Fibroblast of lung (primary cell): Measurements from ENCODE around the gene NEK11. TPM values are rescaled to one million over a fixed set of nuclear protein-coding genes. Genes with fewer than 3 reads are reported as not detected.

Experiments used
- DNase-seq, 2 donors: peaks; one replicate each; pipeline versions ENCODE4 v3.0.0 to v3.0.0-alpha.2; 2010; ENCODE audit warnings: low read depth in 2 of 2
- H2AFZ ChIP-seq: 2 replicates; pipeline ENCODE4 v1.5.1; 2012; ENCODE audit warnings: low read length, control low read depth, inconsistent platforms
- H3K27ac ChIP-seq: 2 replicates; pipeline ENCODE4 v1.5.1; 2011; ENCODE audit warnings: low read length, control low read depth; ENCODE audit not compliant: insufficient read depth
- H3K27me3 ChIP-seq: 2 replicates; pipeline ENCODE4 v1.5.1; 2011; ENCODE audit warnings: mild to moderate bottlenecking, low read length; ENCODE audit not compliant: control insufficient read depth, insufficient read depth
- H3K36me3 ChIP-seq: 2 replicates; pipeline ENCODE4 v1.5.1; 2011; ENCODE audit warnings: low read length; ENCODE audit not compliant: control insufficient read depth, insufficient read depth
- H3K4me1 ChIP-seq: 2 replicates; pipeline ENCODE4 v1.5.1; 2011; ENCODE audit warnings: low read length; ENCODE audit not compliant: control insufficient read depth, insufficient read depth; ENCODE audit errors: extremely low read depth
- H3K4me2 ChIP-seq: 2 replicates; pipeline ENCODE4 v1.5.1; 2011; ENCODE audit warnings: low read length, control low read depth; ENCODE audit not compliant: insufficient read depth; ENCODE audit errors: extremely low read depth
- H3K4me3 ChIP-seq, 4 experiments: fragments of 200-600 bp in 1 of 4; sonication (generic) in 1 of 4; replicated peaks in 1 of 4; 2 replicates each; pipeline ENCODE4 v1.5.1; 2011 to 2016; ENCODE audit warnings: low read length in 4 of 4, low read depth in 3 of 4, mild to moderate bottlenecking in 3 of 4, control low read depth in 2 of 4, inconsistent platforms in 1 of 4, mixed read lengths in 1 of 4; ENCODE audit not compliant: insufficient read depth in 1 of 4; ENCODE audit errors: control extremely low read depth in 1 of 4
- H3K79me2 ChIP-seq: 2 replicates; pipeline ENCODE4 v1.5.1; 2012; ENCODE audit warnings: mild to moderate bottlenecking, low read length, inconsistent platforms; ENCODE audit not compliant: control insufficient read depth, insufficient read depth
- H3K9ac ChIP-seq: 2 replicates; pipeline ENCODE4 v1.5.1; 2011; ENCODE audit warnings: mild to moderate bottlenecking, low read length, control low read depth; ENCODE audit not compliant: insufficient read depth
- H3K9me3 ChIP-seq: 2 replicates; pipeline ENCODE4 v1.5.1; 2012; ENCODE audit warnings: low read depth, low read length; ENCODE audit not compliant: control insufficient read depth, insufficient read depth
- H4K20me1 ChIP-seq: 2 replicates; pipeline ENCODE4 v1.5.1; 2011; ENCODE audit warnings: low read length; ENCODE audit not compliant: control insufficient read depth, insufficient read depth; ENCODE audit errors: extremely low read depth
- EZH2 ChIP-seq: IDR thresholded peaks from 2 replicates; pipeline ENCODE4 v1.5.1; 2012; ENCODE audit warnings: low read length, control low read depth, mild to moderate bottlenecking; ENCODE audit errors: missing control alignments
- polyA plus RNA-seq, 2 donors: library from polyadenylated mRNA; depleted of rRNA in 1 of 2; stranded (reverse) in 1 of 2; unstranded in 1 of 2; fragments of >200 nt; gene quantifications; 2 replicates each; pipeline ENCODE4 v1.2.1, GENCODE V29; 2011 to 2012; ENCODE audit warnings: missing spikeins in 1 of 2
- total RNA-seq: library from RNA; depleted of rRNA; stranded (reverse); fragments of >200 nt; gene quantifications from 2 replicates; pipeline ENCODE4 v1.2.1, GENCODE V29; 2014
- TF ChIP-seq, protein P1 (sequence below), 2 donors: IDR thresholded peaks in 1 of 2; conservative IDR thresholded peaks in 1 of 2; 1 replicate in 1 of 2; 2 replicates in 1 of 2; pipeline ENCODE4 v1.5.1; 2011 to 2012; ENCODE audit warnings: low read length in 2 of 2, control low read depth in 1 of 2, inconsistent platforms in 1 of 2, low read depth in 1 of 2, mild to moderate bottlenecking in 1 of 2

Gene NEK11
- total and polyA plus RNA-seq, 2 donors (not counting 1 experiment from before 2014, with no cell fraction given), result 4.3 to 13.0 TPM

DNA sequence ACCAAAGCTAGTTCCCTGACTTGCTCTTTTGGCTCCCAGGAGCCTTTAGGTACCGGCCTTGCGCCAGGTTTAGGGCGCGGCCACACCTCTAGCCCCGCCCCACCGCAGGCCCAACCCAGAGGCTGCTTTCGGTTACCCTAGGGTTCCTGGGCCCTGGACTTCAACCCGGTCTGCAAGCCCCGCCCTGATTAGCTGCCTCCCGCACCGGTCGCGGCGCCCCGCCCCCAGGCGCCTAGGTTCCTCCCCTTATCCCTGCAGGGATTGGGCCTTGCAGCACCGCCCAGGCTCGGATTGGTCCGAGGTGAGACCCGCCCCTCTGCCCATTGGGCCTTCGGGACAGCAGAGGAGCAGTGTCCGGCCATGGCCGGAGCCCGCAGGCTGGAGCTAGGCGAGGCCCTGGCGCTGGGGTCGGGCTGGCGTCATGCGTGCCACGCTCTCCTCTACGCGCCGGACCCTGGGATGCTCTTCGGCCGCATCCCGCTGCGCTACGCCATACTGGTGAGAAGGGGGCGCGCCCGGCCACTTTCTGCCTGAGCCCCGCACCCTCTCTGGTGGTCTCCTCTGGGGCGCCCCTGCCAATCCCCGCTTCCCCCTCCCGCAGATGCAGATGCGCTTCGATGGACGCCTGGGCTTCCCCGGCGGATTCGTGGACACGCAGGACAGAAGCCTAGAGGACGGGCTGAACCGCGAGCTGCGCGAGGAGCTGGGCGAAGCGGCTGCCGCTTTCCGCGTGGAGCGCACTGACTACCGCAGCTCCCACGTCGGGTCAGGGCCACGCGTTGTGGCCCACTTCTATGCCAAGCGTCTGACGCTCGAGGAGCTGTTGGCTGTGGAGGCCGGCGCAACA, 355.0 kb downstream of the NEK11 start, which contains the start of gene NUDT16:
Gene NUDT16, plus strand, starts transcription at position 330 of the 847 bp plus-strand sequence. Its CDS starts 31 bp downstream, at position 361.
- peak within 1 kb of the TSS; percentile 95 for H3K27ac ChIP-seq
- peak within 1 kb of the TSS; percentile 93 for H3K9ac ChIP-seq
- peaks cover 5% of the 10 kb centered on the region for H3K79me2 ChIP-seq
- H2AFZ ChIP-seq, result peak within 1 kb of the TSS; percentile 81
- H3K27me3 ChIP-seq, result no peaks in the 10 kb centered on the region
- no peak for TF ChIP-seq EZH2
- TF ChIP-seq, protein P1, sequence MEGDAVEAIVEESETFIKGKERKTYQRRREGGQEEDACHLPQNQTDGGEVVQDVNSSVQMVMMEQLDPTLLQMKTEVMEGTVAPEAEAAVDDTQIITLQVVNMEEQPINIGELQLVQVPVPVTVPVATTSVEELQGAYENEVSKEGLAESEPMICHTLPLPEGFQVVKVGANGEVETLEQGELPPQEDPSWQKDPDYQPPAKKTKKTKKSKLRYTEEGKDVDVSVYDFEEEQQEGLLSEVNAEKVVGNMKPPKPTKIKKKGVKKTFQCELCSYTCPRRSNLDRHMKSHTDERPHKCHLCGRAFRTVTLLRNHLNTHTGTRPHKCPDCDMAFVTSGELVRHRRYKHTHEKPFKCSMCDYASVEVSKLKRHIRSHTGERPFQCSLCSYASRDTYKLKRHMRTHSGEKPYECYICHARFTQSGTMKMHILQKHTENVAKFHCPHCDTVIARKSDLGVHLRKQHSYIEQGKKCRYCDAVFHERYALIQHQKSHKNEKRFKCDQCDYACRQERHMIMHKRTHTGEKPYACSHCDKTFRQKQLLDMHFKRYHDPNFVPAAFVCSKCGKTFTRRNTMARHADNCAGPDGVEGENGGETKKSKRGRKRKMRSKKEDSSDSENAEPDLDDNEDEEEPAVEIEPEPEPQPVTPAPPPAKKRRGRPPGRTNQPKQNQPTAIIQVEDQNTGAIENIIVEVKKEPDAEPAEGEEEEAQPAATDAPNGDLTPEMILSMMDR (conservative IDR thresholded peaks at IDR 0.05 in 1 of 2, IDR thresholded peaks at IDR 0.05 in 1 of 2; ENCODE audit: low read depth in 1 of 2, low read length in 2 of 2), result no peak
- H3K9me3 ChIP-seq, result no peaks in the 10 kb centered on the region
- H3K4me2 ChIP-seq, result peak within 1 kb of the TSS; percentile 74
- no peaks in the 10 kb centered on the region for H4K20me1 ChIP-seq
- peak; percentile 99 for DNase-seq
- H3K4me1 ChIP-seq, result no peaks in the 10 kb centered on the region
- H3K4me3 ChIP-seq, result peak within 1 kb of the TSS; percentile 74 to 95 (median 91)
- no peaks in the 10 kb centered on the region for H3K36me3 ChIP-seq

DNA sequence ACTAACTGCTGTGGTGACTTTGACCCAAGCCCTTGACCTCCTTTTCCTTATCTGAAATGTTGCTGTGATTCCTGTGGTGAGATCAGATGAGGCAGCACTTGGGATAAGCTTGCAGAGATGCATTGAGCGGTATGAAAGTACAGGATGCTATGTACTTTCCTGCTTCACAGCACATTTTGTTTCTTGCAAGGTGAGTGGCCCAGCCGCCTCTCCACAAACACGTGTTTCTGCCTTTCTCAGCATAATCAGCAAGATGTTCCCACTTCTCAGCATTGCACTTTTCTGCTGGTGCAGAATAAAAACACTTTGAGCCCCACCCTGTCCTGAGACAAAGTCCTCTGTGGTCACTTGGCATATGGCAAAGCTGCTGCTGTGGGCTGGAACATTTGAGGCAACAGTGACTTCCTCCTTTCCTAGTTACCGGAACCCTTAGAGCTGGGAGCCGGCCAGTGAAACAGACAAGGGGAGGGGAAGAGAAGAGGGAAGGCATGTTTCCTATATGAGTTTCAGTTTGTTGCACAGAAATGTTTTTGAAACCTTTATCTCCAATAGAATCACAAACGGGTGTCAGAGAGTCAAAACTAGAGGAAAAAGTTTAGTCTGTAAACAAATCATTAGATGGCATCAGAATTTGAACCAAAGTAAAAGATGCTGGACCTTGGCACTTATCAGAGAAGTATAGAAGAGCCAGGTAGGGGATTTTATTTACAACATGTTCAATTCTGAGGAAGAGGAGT, 359.9 kb downstream of the NEK11 start:
- no peak overlapping the region for H3K27ac ChIP-seq

More for the DNA sequence above, 359.9 kb downstream of the NEK11 start:
- Histone ChIP-seq H3K4me3 (no peak overlapping the region), H3K9me3 (no peaks in the 10 kb centered on the region), H3K36me3 (no peaks in the 10 kb centered on the region), H3K9ac (no peak overlapping the region), H4K20me1 (no peaks in the 10 kb centered on the region), H3K4me2 (no peak overlapping the region), H2AFZ (no peak overlapping the region), H3K79me2 (peaks cover 2% of the 10 kb centered on the region), H3K27me3 (no peaks in the 10 kb centered on the region), H3K4me1 (no peaks in the 10 kb centered on the region)
- DNase-seq, result no peak
- TF ChIP-seq, protein P1 (conservative IDR thresholded peaks at IDR 0.05 in 1 of 2, IDR thresholded peaks at IDR 0.05 in 1 of 2; ENCODE audit: low read depth in 1 of 2, low read length in 2 of 2), result no peak
- TF ChIP-seq EZH2, result no peak
